ENCODE measurements around the gene PSG3.
"Not testable (repeated sequence)": the region's sequence is repeated elsewhere in the genome, so short reads cannot be mapped to it uniquely, and the experiment has no call there.

The PSG3 gene

GRCh38 chr19:42760954-42761923 lies 21.0 kb upstream of the PSG3 start:
- peaks cover 76% of the 10 kb centered on the region for H3K9me3 Mint-ChIP-seq
- H3K27me3 Mint-ChIP-seq (ENCODE audit: low read depth, poor library complexity); H3K36me3 Mint-ChIP-seq (ENCODE audit: low read depth); H3K27ac Mint-ChIP-seq; H3K4me1 Mint-ChIP-seq; DNase-seq; H3K4me3 Mint-ChIP-seq: not testable (repeated sequence)

GRCh38 chr19:42758667-42759066 lies 18.4 kb upstream of the PSG3 start:
- DNase-seq; H3K36me3 Mint-ChIP-seq (ENCODE audit: low read depth); H3K27ac Mint-ChIP-seq; H3K4me1 Mint-ChIP-seq; H3K4me3 Mint-ChIP-seq; H3K27me3 Mint-ChIP-seq (ENCODE audit: low read depth, poor library complexity): not testable (repeated sequence)
- peaks cover 67% of the 10 kb centered on the region for H3K9me3 Mint-ChIP-seq

DNA sequence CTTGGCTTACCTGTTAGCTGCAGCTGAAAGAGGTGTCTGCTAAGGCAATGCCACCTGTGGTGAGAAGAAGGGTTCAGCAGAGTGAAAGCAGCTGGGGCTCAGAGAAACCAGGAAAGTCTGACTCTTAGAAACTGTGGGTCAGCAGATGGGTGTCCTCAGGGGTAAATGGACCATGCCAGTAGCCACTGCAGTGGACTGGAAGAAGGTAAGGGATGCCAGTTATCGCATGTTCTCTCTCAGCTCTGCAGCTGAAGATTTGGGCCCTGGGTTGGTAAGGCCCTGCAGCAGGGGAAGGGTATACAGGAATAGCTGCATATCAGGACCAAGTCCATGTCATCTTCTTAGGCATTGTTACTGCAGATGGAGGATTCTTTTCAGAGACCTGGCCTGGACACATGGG lies 12.0 kb upstream of the PSG3 start:
- H3K4me3 Mint-ChIP-seq; H3K27me3 Mint-ChIP-seq (ENCODE audit: low read depth, poor library complexity); H3K36me3 Mint-ChIP-seq (ENCODE audit: low read depth); DNase-seq; H3K4me1 Mint-ChIP-seq; H3K27ac Mint-ChIP-seq: not testable (repeated sequence)
- peaks cover 64% of the 10 kb centered on the region for H3K9me3 Mint-ChIP-seq

DNA sequence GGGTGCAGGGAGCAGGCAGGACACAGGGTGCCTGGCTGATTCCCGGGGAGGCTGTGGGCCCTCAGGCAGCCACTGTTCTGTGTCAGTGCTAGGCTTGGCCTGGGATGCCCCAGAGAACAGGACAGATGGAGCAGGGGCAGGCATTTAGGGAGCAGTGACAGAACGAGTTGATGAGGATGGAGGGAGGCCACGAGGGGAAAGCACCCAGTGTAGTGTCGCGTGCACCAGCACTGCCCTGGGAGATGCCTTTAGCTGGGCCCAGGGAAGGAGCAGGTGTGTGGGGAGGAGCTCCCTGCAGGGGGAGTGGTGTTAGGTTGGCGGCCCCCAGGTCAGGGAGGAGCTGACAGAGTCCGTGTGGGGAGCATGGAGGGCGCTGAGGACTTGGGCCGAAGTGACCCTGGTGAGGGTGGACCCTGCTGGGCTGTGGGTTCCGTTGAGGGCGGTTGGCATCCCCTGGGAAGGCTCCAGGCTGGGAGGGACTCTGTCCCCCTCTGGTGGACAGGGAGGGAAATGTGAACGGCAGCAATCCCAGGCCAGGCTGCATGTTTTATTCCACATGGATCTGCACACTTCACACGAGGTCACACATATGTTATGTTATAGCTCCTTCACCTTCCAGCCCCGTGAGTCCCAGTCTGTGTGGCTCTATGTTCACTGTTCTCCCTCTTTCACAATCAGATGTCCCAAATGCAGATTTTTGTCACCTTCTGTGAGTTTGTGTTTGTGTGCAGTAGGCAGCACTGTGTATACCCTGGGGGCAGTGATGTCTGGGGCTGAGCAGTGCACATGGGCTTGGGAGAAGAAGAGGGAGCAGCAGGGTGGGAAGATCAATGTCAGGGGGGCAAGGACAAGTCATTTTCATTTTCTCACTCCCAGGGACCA lies 1.7 kb upstream of the PSG3 start:
- not testable (repeated sequence) for H3K27ac Mint-ChIP-seq; H3K36me3 Mint-ChIP-seq (ENCODE audit: low read depth); H3K27me3 Mint-ChIP-seq (ENCODE audit: low read depth, poor library complexity); H3K4me1 Mint-ChIP-seq; DNase-seq; H3K4me3 Mint-ChIP-seq
- peaks cover 87% of the 10 kb centered on the region for H3K9me3 Mint-ChIP-seq

GRCh38 chr19:42737581-42738011 lies 2.7 kb downstream of the PSG3 start:
- H3K9me3 Mint-ChIP-seq, result peaks cover 92% of the 10 kb centered on the region
- H3K27me3 Mint-ChIP-seq (ENCODE audit: low read depth, poor library complexity); H3K4me3 Mint-ChIP-seq; H3K27ac Mint-ChIP-seq; H3K4me1 Mint-ChIP-seq; DNase-seq; H3K36me3 Mint-ChIP-seq (ENCODE audit: low read depth): not testable (repeated sequence)

GRCh38 chr19:42728341-42728740 lies 11.9 kb downstream of the PSG3 start:
- peaks cover 78% of the 10 kb centered on the region for H3K9me3 Mint-ChIP-seq
- not testable (repeated sequence) for H3K27me3 Mint-ChIP-seq (ENCODE audit: low read depth, poor library complexity); H3K36me3 Mint-ChIP-seq (ENCODE audit: low read depth); H3K4me3 Mint-ChIP-seq; H3K27ac Mint-ChIP-seq; DNase-seq; H3K4me1 Mint-ChIP-seq

GRCh38 chr19:42714000-42714399 lies 26.3 kb downstream of the PSG3 start:
- not testable (repeated sequence) for DNase-seq
- H3K9me3 Mint-ChIP-seq, result peaks cover 89% of the 10 kb centered on the region

DNA sequence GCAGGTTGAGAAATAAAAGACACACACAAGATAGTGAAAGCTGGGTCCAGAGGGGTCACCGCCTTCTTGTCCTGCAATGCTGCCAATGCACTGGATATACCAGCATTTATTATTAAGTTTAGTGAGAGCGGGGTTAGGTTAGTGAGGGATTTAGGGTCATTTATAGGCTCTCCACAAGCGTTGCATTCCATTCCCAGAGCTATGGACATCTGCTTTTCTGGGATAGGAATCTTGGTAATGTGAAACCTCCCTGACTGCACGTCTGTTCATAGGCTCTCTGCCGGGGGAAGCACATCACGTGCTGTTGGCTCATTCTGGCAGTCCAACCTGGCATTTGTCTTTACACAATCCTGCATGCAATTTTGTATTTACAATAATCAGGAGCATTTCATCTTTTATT lies 27.5 kb downstream of the PSG3 start:
- H3K4me1 Mint-ChIP-seq, H3K27ac Mint-ChIP-seq: not testable (repeated sequence)
- peaks cover 90% of the 10 kb centered on the region for H3K9me3 Mint-ChIP-seq

More at GRCh38 chr19:42714000-42714399, 26.3 kb downstream of the PSG3 start:
- not testable (repeated sequence) for H3K27me3 Mint-ChIP-seq (ENCODE audit: low read depth, poor library complexity); H3K4me1 Mint-ChIP-seq; H3K36me3 Mint-ChIP-seq (ENCODE audit: low read depth); H3K27ac Mint-ChIP-seq; H3K4me3 Mint-ChIP-seq

GRCh38 chr19:42710986-42711385 lies 29.3 kb downstream of the PSG3 start:
- H3K27me3 Mint-ChIP-seq (ENCODE audit: low read depth, poor library complexity), result not testable (repeated sequence)

More for the DNA sequence above, 27.5 kb downstream of the PSG3 start:
- not testable (repeated sequence) for H3K27me3 Mint-ChIP-seq (ENCODE audit: low read depth, poor library complexity); DNase-seq; H3K36me3 Mint-ChIP-seq (ENCODE audit: low read depth); H3K4me3 Mint-ChIP-seq

GRCh38 chr19:42697884-42698283 lies 42.4 kb downstream of the PSG3 start:
- Mint-ChIP-seq H3K4me3 (no peak overlapping the region), H3K36me3 (ENCODE audit: low read depth) (no peaks in the 10 kb centered on the region), H3K9me3 (peaks cover 86% of the 10 kb centered on the region), H3K27me3 (ENCODE audit: low read depth, poor library complexity) (peaks cover 2% of the 10 kb centered on the region), H3K27ac (no peak overlapping the region), H3K4me1 (no peaks in the 10 kb centered on the region)
- no peak for DNase-seq
- TF ChIP-seq, protein P1, sequence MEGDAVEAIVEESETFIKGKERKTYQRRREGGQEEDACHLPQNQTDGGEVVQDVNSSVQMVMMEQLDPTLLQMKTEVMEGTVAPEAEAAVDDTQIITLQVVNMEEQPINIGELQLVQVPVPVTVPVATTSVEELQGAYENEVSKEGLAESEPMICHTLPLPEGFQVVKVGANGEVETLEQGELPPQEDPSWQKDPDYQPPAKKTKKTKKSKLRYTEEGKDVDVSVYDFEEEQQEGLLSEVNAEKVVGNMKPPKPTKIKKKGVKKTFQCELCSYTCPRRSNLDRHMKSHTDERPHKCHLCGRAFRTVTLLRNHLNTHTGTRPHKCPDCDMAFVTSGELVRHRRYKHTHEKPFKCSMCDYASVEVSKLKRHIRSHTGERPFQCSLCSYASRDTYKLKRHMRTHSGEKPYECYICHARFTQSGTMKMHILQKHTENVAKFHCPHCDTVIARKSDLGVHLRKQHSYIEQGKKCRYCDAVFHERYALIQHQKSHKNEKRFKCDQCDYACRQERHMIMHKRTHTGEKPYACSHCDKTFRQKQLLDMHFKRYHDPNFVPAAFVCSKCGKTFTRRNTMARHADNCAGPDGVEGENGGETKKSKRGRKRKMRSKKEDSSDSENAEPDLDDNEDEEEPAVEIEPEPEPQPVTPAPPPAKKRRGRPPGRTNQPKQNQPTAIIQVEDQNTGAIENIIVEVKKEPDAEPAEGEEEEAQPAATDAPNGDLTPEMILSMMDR (IDR thresholded peaks at IDR 0.05), result no peak

More at GRCh38 chr19:42710986-42711385, 29.3 kb downstream of the PSG3 start:
- DNase-seq; H3K4me1 Mint-ChIP-seq; H3K36me3 Mint-ChIP-seq (ENCODE audit: low read depth); H3K27ac Mint-ChIP-seq; H3K4me3 Mint-ChIP-seq: not testable (repeated sequence)
- peaks cover 83% of the 10 kb centered on the region for H3K9me3 Mint-ChIP-seq

All from nephron progenitor cell (in vitro differentiated cells).